Measurements from ENCODE around the gene TRIM14.

TRIM14 gene

GRCh38 chr9:98144631-98145030, 25.6 kb upstream of the TRIM14 start:
- Histone ChIP-seq H3K79me1 (ENCODE audit: low read length) (no peaks in the 10 kb centered on the region), H3K4me3 (ENCODE audit: low read length) (no peak overlapping the region), H2BK15ac (replicated peaks; ENCODE audit: low read depth) (no peak overlapping the region), H4K8ac (ENCODE audit: low read depth, low read length) (no peak overlapping the region), H3K23ac (ENCODE audit: low read length) (no peak overlapping the region), H3K18ac (ENCODE audit: low read length) (no peak overlapping the region), H2AK5ac (ENCODE audit: low read length) (no peak overlapping the region), H3K36me3 (ENCODE audit: control insufficient read depth, insufficient read depth, low read length) (no peaks in the 10 kb centered on the region), H3K4ac (ENCODE audit: low read depth, low read length) (no peak overlapping the region), H2BK120ac (ENCODE audit: low read depth, low read length) (no peak overlapping the region), H3K79me2 (ENCODE audit: control insufficient read depth, insufficient read depth, low read length) (no peaks in the 10 kb centered on the region), H4K5ac (ENCODE audit: low read length) (no peak overlapping the region), H3K4me2 (ENCODE audit: low read length) (no peak overlapping the region), H3K4me1 (ENCODE audit: control insufficient read depth, low read depth, low read length) (no peaks in the 10 kb centered on the region), H3K9ac (ENCODE audit: low read length) (no peak overlapping the region), H3K27me3 (ENCODE audit: insufficient read depth, low read length, poor library complexity) (no peaks in the 10 kb centered on the region), H3K27ac (ENCODE audit: low read depth, low read length) (no peak overlapping the region), H2BK5ac (ENCODE audit: low read length) (no peak overlapping the region), H3K56ac (ENCODE audit: low read length) (no peak overlapping the region)
- no CpG with 5 or more reads among the region's 3 CpGs for WGBS (ENCODE audit: extremely low coverage, insufficient coverage, low lambda C conversion rate)
- DNase-seq: no peak

- Histone ChIP-seq H3K79me2 (ENCODE audit: control insufficient read depth, insufficient read depth, low read length) (no peaks in the 10 kb centered on the region), H2BK120ac (ENCODE audit: low read depth, low read length) (no peak overlapping the region), H3K23ac (ENCODE audit: low read length) (no peak overlapping the region), H4K5ac (ENCODE audit: low read length) (no peak overlapping the region), H3K9ac (ENCODE audit: low read length) (no peak overlapping the region), H3K4me2 (ENCODE audit: low read length) (no peak overlapping the region), H3K18ac (ENCODE audit: low read length) (no peak overlapping the region), H3K79me1 (ENCODE audit: low read length) (no peaks in the 10 kb centered on the region), H4K8ac (ENCODE audit: low read depth, low read length) (no peak overlapping the region), H2BK5ac (ENCODE audit: low read length) (no peak overlapping the region), H3K4ac (ENCODE audit: low read depth, low read length) (no peak overlapping the region), H3K4me1 (ENCODE audit: control insufficient read depth, low read depth, low read length) (no peaks in the 10 kb centered on the region), H2AK5ac (ENCODE audit: low read length) (no peak overlapping the region), H3K27me3 (ENCODE audit: insufficient read depth, low read length, poor library complexity) (no peaks in the 10 kb centered on the region), H3K4me3 (ENCODE audit: low read length) (no peak overlapping the region), H2BK15ac (replicated peaks; ENCODE audit: low read depth) (no peak overlapping the region), H3K27ac (ENCODE audit: low read depth, low read length) (no peak overlapping the region), H3K36me3 (ENCODE audit: control insufficient read depth, insufficient read depth, low read length) (no peaks in the 10 kb centered on the region), H3K56ac (ENCODE audit: low read length) (no peak overlapping the region)
- no peak for DNase-seq
- no CpG with 5 or more reads among the region's 4 CpGs for WGBS (ENCODE audit: extremely low coverage, insufficient coverage, low lambda C conversion rate)
Measured at GRCh38 chr9:98144076-98144475, 25.1 kb upstream of the TRIM14 start.

- no CpG with 5 or more reads among the region's 8 CpGs for WGBS (ENCODE audit: extremely low coverage, insufficient coverage, low lambda C conversion rate)
- Histone ChIP-seq H3K79me2 (ENCODE audit: control insufficient read depth, insufficient read depth, low read length) (no peaks in the 10 kb centered on the region), H4K8ac (ENCODE audit: low read depth, low read length) (no peak overlapping the region), H3K9ac (ENCODE audit: low read length) (no peak overlapping the region), H3K18ac (ENCODE audit: low read length) (no peak overlapping the region), H3K4ac (ENCODE audit: low read depth, low read length) (no peak overlapping the region), H3K4me1 (ENCODE audit: control insufficient read depth, low read depth, low read length) (no peaks in the 10 kb centered on the region), H2BK15ac (replicated peaks; ENCODE audit: low read depth) (no peak overlapping the region), H2BK120ac (ENCODE audit: low read depth, low read length) (no peak overlapping the region), H3K56ac (ENCODE audit: low read length) (no peak overlapping the region), H3K27ac (ENCODE audit: low read depth, low read length) (no peak overlapping the region), H3K23ac (ENCODE audit: low read length) (no peak overlapping the region), H3K4me3 (ENCODE audit: low read length) (no peak overlapping the region), H2BK5ac (ENCODE audit: low read length) (no peak overlapping the region), H4K5ac (ENCODE audit: low read length) (no peak overlapping the region), H2AK5ac (ENCODE audit: low read length) (no peak overlapping the region), H3K36me3 (ENCODE audit: control insufficient read depth, insufficient read depth, low read length) (no peaks in the 10 kb centered on the region), H3K79me1 (ENCODE audit: low read length) (no peaks in the 10 kb centered on the region), H3K4me2 (ENCODE audit: low read length) (no peak overlapping the region), H3K27me3 (ENCODE audit: insufficient read depth, low read length, poor library complexity) (no peaks in the 10 kb centered on the region)
- DNase-seq: no peak
Measured at GRCh38 chr9:98142925-98143481, 24.0 kb upstream of the TRIM14 start.

- Histone ChIP-seq H3K27me3 (ENCODE audit: insufficient read depth, low read length, poor library complexity) (no peaks in the 10 kb centered on the region), H3K56ac (ENCODE audit: low read length) (no peak overlapping the region), H3K79me1 (ENCODE audit: low read length) (no peaks in the 10 kb centered on the region), H3K4me3 (ENCODE audit: low read length) (no peak overlapping the region), H2AK5ac (ENCODE audit: low read length) (no peak overlapping the region), H3K18ac (ENCODE audit: low read length) (no peak overlapping the region), H3K27ac (ENCODE audit: low read depth, low read length) (no peak overlapping the region), H3K4ac (ENCODE audit: low read depth, low read length) (no peak overlapping the region), H3K4me2 (ENCODE audit: low read length) (no peak overlapping the region), H2BK5ac (ENCODE audit: low read length) (no peak overlapping the region), H3K4me1 (ENCODE audit: control insufficient read depth, low read depth, low read length) (no peaks in the 10 kb centered on the region), H3K9ac (ENCODE audit: low read length) (no peak overlapping the region), H2BK15ac (replicated peaks; ENCODE audit: low read depth) (no peak overlapping the region), H4K8ac (ENCODE audit: low read depth, low read length) (no peak overlapping the region), H3K36me3 (ENCODE audit: control insufficient read depth, insufficient read depth, low read length) (peaks cover under 1% of the 10 kb centered on the region), H3K79me2 (ENCODE audit: control insufficient read depth, insufficient read depth, low read length) (no peaks in the 10 kb centered on the region), H4K5ac (ENCODE audit: low read length) (no peak overlapping the region), H3K23ac (ENCODE audit: low read length) (no peak overlapping the region), H2BK120ac (ENCODE audit: low read depth, low read length) (no peak overlapping the region)
- WGBS (ENCODE audit: extremely low coverage, insufficient coverage, low lambda C conversion rate): no CpG with 5 or more reads among the region's 13 CpGs
- peak; percentile 7 for DNase-seq
Measured at GRCh38 chr9:98142182-98142907, 23.3 kb upstream of the TRIM14 start.

- no peak overlapping the region for H3K27ac ChIP-seq (ENCODE audit: low read depth, low read length)
- no peak overlapping the region for H2BK120ac ChIP-seq (ENCODE audit: low read depth, low read length)
- no peak overlapping the region for H3K18ac ChIP-seq (ENCODE audit: low read length)
- no peaks in the 10 kb centered on the region for H3K27me3 ChIP-seq (ENCODE audit: insufficient read depth, low read length, poor library complexity)
- H3K23ac ChIP-seq (ENCODE audit: low read length): no peak overlapping the region
- H4K8ac ChIP-seq (ENCODE audit: low read depth, low read length): no peak overlapping the region
- H2BK5ac ChIP-seq (ENCODE audit: low read length): no peak overlapping the region
- no peaks in the 10 kb centered on the region for H3K4me1 ChIP-seq (ENCODE audit: control insufficient read depth, low read depth, low read length)
- no peak overlapping the region for H2BK15ac ChIP-seq (replicated peaks; ENCODE audit: low read depth)
- H3K4me2 ChIP-seq (ENCODE audit: low read length): no peak overlapping the region
- no peak overlapping the region for H2AK5ac ChIP-seq (ENCODE audit: low read length)
- DNase-seq: no peak
- no peak overlapping the region for H3K56ac ChIP-seq (ENCODE audit: low read length)
- no peak overlapping the region for H3K4me3 ChIP-seq (ENCODE audit: low read length)
- no peak overlapping the region for H4K5ac ChIP-seq (ENCODE audit: low read length)
- no peak overlapping the region for H3K4ac ChIP-seq (ENCODE audit: low read depth, low read length)
- H3K79me1 ChIP-seq (ENCODE audit: low read length): no peaks in the 10 kb centered on the region
- WGBS (ENCODE audit: extremely low coverage, insufficient coverage, low lambda C conversion rate): no CpG with 5 or more reads among the region's 5 CpGs
- no peaks in the 10 kb centered on the region for H3K79me2 ChIP-seq (ENCODE audit: control insufficient read depth, insufficient read depth, low read length)
- H3K9ac ChIP-seq (ENCODE audit: low read length): no peak overlapping the region
- H3K36me3 ChIP-seq (ENCODE audit: control insufficient read depth, insufficient read depth, low read length): peaks cover 5% of the 10 kb centered on the region
Measured at GRCh38 chr9:98140503-98140902, 21.5 kb upstream of the TRIM14 start.

- no peak for DNase-seq
- Histone ChIP-seq H3K79me1 (ENCODE audit: low read length) (no peaks in the 10 kb centered on the region), H2BK15ac (replicated peaks; ENCODE audit: low read depth) (no peak overlapping the region), H3K27me3 (ENCODE audit: insufficient read depth, low read length, poor library complexity) (no peaks in the 10 kb centered on the region), H4K8ac (ENCODE audit: low read depth, low read length) (no peak overlapping the region), H3K56ac (ENCODE audit: low read length) (no peak overlapping the region), H3K4me2 (ENCODE audit: low read length) (no peak overlapping the region), H2BK5ac (ENCODE audit: low read length) (no peak overlapping the region), H4K5ac (ENCODE audit: low read length) (no peak overlapping the region), H3K27ac (ENCODE audit: low read depth, low read length) (no peak overlapping the region), H3K4me1 (ENCODE audit: control insufficient read depth, low read depth, low read length) (no peaks in the 10 kb centered on the region), H3K79me2 (ENCODE audit: control insufficient read depth, insufficient read depth, low read length) (no peaks in the 10 kb centered on the region), H3K18ac (ENCODE audit: low read length) (no peak overlapping the region), H3K4ac (ENCODE audit: low read depth, low read length) (no peak overlapping the region), H3K9ac (ENCODE audit: low read length) (no peak overlapping the region), H2AK5ac (ENCODE audit: low read length) (no peak overlapping the region), H3K23ac (ENCODE audit: low read length) (no peak overlapping the region), H3K4me3 (ENCODE audit: low read length) (no peak overlapping the region), H2BK120ac (ENCODE audit: low read depth, low read length) (no peak overlapping the region), H3K36me3 (ENCODE audit: control insufficient read depth, insufficient read depth, low read length) (peaks cover 12% of the 10 kb centered on the region)
Measured at GRCh38 chr9:98136489-98136888, 17.5 kb upstream of the TRIM14 start.

All from mesendoderm (in vitro differentiated cells).